ENCODE measurements around the gene MPRIP.

GRCh38 chr17:17237026-17237799 lies 195.0 kb downstream of the MPRIP start, which contains the start of gene FLCN:
- TF ChIP-seq POLR2A (IDR thresholded peaks at IDR 0.05) (peak; percentile 51 to 88), CTCF (IDR thresholded peaks at IDR 0.05) (peak in 1 of 6 experiments; percentile 39)
